GM18502 (cell line): ENCODE results near the gene PCA3.
"Not testable (repeated sequence)": the region's sequence is repeated elsewhere in the genome, so short reads cannot be mapped to it uniquely, and the experiment has no call there.

ENCODE experiments used
- ATAC-seq: cut with Tn5 transposase; IDR thresholded peaks from one replicate; pipeline ENCODE4 v1.9.1; 2021; ENCODE audit warnings: mild to moderate bottlenecking; ENCODE audit not compliant: unreplicated experiment, poor library complexity

PCA3 gene

DNA sequence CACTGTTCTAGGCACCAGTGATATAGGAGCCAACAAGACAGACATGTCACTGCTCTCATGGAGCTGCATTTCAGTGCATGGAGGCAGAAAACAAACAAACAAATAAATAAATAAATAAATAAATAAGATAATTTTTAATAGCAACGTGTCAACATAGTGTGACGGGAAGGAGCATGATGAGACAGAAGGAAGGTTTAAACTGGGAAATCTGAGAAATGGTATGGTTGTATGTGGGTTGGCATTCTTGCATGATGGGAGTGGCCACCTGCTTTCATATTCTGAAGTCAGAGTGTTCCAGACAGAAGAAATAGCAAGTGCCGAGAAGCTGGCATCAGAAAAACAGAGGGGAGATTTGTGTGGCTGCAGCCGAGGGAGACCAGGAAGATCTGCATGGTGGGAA lies at the start of gene PCA3:
TSS of gene PCA3 (plus strand) at position 301 of the 400 bp plus-strand sequence.
- ATAC-seq = no peak

DNA sequence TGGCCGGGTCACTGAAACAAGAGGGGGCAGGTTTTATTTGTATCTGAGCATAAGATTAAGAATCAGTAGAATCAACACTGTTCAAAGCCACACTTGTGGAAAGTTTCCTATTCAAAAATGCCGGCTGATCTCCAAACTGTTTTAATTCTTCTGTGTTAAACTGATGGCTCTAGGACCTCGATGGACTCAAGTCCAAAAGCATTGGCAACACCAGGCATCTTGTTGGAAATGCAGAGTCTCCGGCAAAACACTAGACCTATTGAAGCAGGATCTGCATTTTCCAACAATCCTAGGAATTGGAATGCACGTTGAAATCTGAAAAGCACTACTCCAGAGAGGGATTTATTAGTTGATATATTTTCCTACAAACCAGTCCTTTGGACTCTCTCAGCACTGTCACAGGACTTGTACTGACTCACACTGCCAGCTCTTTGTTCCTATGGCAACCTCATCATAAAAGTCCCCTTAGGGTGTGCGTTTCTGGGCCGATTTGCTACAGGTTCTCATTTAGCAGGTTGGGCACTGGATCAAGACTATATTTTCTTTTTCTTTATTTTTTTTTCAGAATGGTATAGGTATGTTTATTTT lies 48.1 kb upstream of the PCA3 start:
- ATAC-seq = no peak

DNA sequence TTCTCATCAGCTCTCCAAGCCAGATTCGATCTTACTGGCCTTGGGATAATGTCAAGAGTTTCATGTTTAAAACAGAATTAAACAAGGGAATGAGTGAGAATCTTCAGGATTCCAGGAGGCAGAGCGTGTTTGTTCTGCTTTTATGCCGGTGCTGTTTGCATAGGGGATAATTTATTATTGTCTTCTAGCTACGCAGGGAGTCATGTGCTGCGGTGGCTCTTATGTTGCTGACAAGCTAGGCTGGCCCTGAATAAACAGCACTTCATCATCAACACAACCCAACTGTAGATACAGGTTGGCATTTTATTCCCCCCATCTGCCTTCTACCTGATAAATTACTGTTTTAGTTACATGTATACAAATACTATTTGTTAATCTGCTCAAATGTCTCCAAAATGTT lies 47.1 kb upstream of the PCA3 start:
- ATAC-seq = no peak

- ATAC-seq = no peak
Measured at GRCh38 chr9:76717613-76718012, 46.6 kb upstream of the PCA3 start.

DNA sequence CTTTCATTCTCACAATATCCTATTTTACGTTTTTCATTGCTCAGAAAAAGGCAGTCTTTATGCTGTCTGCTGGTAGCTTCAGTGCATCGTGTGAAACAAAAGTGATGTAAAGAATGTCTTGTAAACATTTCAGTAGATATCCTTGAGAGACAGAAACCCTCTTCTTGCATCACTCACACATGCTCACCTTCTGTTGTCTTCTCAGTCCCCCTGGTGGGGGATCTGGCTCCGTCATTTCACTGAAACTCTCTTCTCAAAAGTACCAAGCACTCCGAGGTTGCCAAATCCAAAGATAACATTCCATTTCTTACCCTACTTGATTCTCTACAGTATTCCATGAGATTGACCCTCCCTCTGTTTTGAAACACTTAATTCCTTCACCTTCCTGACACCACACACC lies 46.1 kb upstream of the PCA3 start:
- no peak for ATAC-seq

GRCh38 chr9:76720245-76720644 lies 44.0 kb upstream of the PCA3 start:
- no peak for ATAC-seq

DNA sequence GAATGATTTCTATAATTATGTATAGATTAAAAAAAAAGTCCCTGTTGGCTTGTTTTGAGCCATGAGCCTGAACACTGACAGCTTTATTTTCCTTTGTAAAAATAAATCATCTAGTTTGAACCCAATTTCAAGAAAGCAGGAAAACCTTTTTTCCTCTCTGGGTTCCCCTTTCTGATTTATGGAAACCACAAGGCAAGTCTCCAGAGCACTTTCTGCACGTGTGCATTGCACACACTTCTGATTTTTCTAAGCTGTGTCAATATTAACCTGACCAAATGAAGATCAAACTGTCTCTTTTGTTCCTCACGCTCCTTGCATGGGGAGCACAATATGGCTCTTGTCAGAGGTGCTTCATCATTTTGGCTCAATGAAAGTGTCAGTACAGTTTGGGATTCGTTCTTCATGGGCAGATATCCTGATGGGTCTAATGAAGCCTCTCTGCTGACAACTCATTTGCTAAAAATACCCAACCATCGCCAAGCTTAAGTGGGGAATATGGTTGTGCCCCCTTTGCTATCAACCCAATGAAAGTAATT lies 39.2 kb upstream of the PCA3 start:
- ATAC-seq = no peak

DNA sequence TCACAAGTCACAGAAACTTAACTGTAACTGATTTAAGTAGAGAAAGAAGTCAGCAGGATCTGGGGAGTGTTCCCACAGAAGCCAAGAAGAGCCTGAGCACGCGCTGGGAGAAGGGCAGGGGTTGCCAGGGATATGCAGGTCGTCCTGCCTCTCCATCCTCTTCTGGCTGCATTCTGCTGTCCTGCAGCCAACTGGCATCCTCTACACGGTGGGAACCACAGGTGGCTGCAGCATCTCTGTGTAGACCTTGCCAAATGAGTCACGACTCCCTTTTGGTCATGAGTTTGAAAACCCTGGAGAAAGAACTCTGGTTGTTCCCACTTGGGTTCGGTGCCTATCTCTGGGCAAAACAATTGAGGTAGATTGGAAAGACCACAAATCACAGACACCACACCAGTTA lies 38.4 kb upstream of the PCA3 start:
- ATAC-seq = no peak

DNA sequence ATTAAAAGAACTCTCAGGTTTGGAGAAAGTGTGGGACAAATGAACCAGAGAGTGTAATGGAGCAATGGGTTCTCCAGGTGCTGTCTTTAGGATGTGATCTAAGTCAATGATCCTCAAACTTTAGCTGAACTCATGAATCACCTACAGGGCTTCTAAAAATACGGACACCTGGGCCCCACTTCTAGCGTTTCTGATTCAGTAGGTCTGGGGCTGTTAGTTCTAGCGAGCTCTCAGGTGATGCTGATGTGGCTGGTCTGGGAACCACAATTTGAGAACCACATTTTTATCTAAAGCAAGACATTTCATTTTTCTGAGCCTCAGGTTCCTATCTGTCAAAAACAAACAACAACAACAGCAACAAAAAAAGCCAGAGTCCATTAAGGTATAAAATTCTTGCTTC lies 35.1 kb upstream of the PCA3 start:
- ATAC-seq = no peak

GRCh38 chr9:76729980-76730737 lies 34.1 kb upstream of the PCA3 start:
- no peak for ATAC-seq

GRCh38 chr9:76730801-76731200 lies 33.4 kb upstream of the PCA3 start:
- ATAC-seq = no peak

GRCh38 chr9:76732341-76732958 lies 31.8 kb upstream of the PCA3 start:
- ATAC-seq = no peak

GRCh38 chr9:76733096-76733495 lies 31.1 kb upstream of the PCA3 start:
- no peak for ATAC-seq

DNA sequence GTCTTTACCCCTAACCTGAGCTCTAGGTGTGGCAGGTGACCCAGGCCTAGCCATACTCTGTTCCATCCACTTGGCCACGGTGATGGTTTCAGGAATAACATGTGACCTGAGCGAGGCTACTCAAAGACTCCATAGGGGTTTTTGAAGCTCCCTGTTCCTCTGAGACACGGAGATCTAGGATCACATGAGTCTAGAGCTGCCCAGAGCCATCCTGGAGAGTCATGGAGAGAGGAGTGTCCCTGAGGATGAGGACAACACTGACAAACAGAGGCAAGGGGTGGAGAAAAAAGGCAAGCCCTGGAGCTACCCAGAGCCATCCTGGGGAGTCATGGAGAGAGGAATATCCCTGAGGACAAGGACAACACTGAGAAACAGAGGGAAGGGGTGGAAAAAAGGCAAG lies 29.5 kb upstream of the PCA3 start:
- ATAC-seq = no peak

DNA sequence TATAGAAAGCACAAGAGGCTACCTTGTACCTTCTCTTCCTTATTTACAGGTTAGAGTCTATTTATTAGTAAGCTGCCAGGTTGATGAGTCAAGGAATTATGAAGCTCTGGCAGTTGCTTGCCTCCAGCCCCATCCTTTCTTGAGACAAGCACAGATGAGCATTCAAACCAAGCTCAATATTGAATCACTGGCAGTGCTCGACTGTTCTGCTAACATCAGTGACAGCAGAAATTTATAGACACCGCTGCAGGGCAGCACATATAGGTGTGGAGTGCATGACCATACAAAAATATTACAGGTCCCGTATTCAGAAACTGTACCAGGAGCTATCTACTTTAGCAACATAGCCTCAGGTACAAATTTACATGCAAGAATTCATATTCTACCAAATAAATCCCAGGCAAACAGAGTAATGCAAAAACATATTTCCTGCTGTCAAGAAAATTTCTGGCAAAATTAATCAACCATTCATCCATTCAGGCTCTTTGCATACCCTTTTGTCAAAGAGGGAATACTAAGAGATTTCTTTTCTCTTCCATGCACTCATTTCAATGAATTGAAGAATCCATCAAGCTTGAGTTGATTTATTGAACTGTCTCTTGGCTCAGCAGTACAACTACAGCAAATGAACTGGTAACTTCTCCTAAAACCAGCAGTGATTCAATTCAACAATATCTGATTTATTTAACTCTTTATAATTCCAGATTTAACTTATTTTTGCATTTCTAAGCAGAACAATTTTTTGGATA lies 26.9 kb upstream of the PCA3 start:
- no peak for ATAC-seq

DNA sequence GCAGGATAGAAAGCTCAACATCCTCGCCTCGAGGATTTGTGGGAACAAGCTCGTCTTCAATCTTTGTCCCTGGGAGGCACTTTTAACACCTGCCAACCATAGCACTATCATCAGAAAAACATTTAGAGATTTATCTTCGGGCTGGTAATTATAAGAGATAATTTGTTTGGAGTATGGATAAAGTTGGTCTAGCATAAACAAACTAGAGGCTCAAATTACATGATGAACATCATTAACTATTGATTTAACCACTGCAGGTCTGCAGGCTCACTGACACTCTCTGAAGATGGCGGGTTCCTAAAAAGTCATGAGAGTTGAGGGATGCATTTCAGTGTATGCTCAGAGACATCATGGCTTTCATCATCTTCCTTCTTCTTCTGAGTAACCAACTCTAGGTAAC lies 25.8 kb upstream of the PCA3 start:
- ATAC-seq = no peak

GRCh38 chr9:76741524-76741923 lies 22.7 kb upstream of the PCA3 start:
- ATAC-seq = no peak

DNA sequence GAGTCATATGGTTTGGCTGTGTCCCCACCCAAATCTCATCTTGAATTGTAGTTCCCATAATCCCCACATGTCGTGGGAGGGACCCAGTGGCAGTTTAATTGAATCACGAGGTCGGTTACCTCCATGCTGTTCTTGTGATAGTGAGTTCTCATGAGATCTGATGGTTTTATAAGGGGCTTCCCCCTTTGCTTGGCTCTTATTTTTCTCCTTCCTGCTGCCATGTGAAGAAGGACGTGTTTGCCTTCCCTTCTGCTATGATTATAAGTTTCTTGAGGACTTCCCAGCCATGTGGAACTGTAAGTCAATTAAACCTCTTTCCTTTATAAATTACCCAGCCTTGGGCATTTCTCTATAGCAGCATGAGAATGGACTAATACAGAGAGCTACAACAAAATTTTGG lies 21.3 kb upstream of the PCA3 start:
- ATAC-seq = not testable (repeated sequence)

GRCh38 chr9:76743931-76744330 lies 20.3 kb upstream of the PCA3 start:
- no peak for ATAC-seq

GRCh38 chr9:76744336-76744735 lies 19.9 kb upstream of the PCA3 start:
- no peak for ATAC-seq

DNA sequence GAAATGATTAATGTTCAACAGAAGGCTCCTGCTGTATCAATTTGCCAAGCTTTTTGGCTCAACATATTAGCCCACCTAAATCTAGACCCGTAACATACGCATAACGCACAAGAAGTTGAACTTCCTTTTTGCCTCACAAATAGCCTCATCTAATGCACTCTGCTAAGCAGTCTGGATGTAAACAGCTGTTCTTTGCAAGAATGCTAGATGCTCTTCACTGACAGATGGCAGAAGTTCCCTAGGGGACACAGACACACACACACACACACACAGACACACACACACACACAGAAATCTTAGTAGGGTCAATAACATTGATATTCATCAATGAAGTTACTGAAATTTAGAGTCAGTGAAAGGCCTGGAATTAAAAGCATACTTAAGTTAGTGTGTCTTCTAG lies 13.2 kb upstream of the PCA3 start:
- no peak for ATAC-seq
